H9 (cell line): Measurements from ENCODE around the gene POC1B. TPM values are rescaled to one million over a fixed set of nuclear protein-coding genes. Genes with fewer than 3 reads are reported as not detected.

Experiments used
- DNase-seq: peaks from one replicate; pipeline ENCODE4 v3.0.0-alpha.2; 2017
- H2AFZ ChIP-seq: one replicate; pipeline ENCODE4 v1.6.1; 2013; ENCODE audit warnings: mild to moderate bottlenecking, low read length, control low read depth, moderate library complexity
- H2AK5ac ChIP-seq: 2 replicates; pipeline ENCODE4 v1.6.1; 2013; ENCODE audit warnings: low read length, control low read depth, mixed read lengths; ENCODE audit not compliant: insufficient read length
- H2BK120ac ChIP-seq: one replicate; pipeline ENCODE4 v1.6.1; 2013; ENCODE audit warnings: low read depth, mild to moderate bottlenecking, low read length, control low read depth, inconsistent platforms; ENCODE audit not compliant: poor library complexity, severe bottlenecking
- H2BK12ac ChIP-seq: 2 replicates; pipeline ENCODE4 v1.6.1; 2013; ENCODE audit warnings: low read length, control low read depth, mixed read lengths, low read depth; ENCODE audit not compliant: insufficient read length
- H2BK15ac ChIP-seq: 2 replicates; pipeline ENCODE4 v1.6.1; 2013; ENCODE audit warnings: low read depth, low read length, control low read depth
- H2BK20ac ChIP-seq: one replicate; pipeline ENCODE4 v1.6.1; 2013; ENCODE audit warnings: low read depth, mild to moderate bottlenecking, low read length, control low read depth, inconsistent platforms; ENCODE audit not compliant: poor library complexity, severe bottlenecking
- H2BK5ac ChIP-seq: 2 replicates; pipeline ENCODE4 v1.6.1; 2013; ENCODE audit warnings: low read length, control low read depth, mixed read lengths; ENCODE audit not compliant: insufficient read length
- H3K14ac ChIP-seq: 2 replicates; pipeline ENCODE4 v1.6.1; 2013; ENCODE audit warnings: low read length, control low read depth; ENCODE audit not compliant: insufficient read depth
- H3K18ac ChIP-seq: 2 replicates; pipeline ENCODE4 v1.6.1; 2013; ENCODE audit warnings: low read depth, mild to moderate bottlenecking, mixed read lengths, low read length, control low read depth; ENCODE audit not compliant: insufficient read length
- H3K23ac ChIP-seq: 2 replicates; pipeline ENCODE4 v1.6.1; 2013; ENCODE audit warnings: low read length, control low read depth, mixed read lengths, low read depth; ENCODE audit not compliant: insufficient read length
- H3K23me2 ChIP-seq: 2 replicates; pipeline ENCODE4 v1.6.1; 2013; ENCODE audit warnings: low read depth, mild to moderate bottlenecking, mixed read lengths, low read length, control low read depth; ENCODE audit not compliant: insufficient read length, poor library complexity, severe bottlenecking
- H3K27ac ChIP-seq: 2 replicates; pipeline ENCODE4 v1.5.1; 2013; ENCODE audit warnings: low read length, control low read depth, mixed read lengths, low read depth; ENCODE audit not compliant: insufficient read length
- H3K27me3 ChIP-seq: 2 replicates; pipeline ENCODE4 v1.6.1; 2013; ENCODE audit warnings: low read length, control low read depth, inconsistent platforms; ENCODE audit not compliant: insufficient read depth
- H3K4ac ChIP-seq: 2 replicates; pipeline ENCODE4 v1.6.1; 2013; ENCODE audit warnings: low read depth, mild to moderate bottlenecking, control low read depth, inconsistent platforms, low read length, moderate library complexity
- H3K4me1 ChIP-seq: 2 replicates; pipeline ENCODE4 v1.6.1; 2013; ENCODE audit warnings: low read length, control low read depth, inconsistent platforms; ENCODE audit not compliant: insufficient read depth
- H3K4me2 ChIP-seq: 2 replicates; pipeline ENCODE4 v1.6.1; 2013; ENCODE audit warnings: low read length, control low read depth, mixed read lengths; ENCODE audit not compliant: insufficient read length, insufficient read depth
- H3K56ac ChIP-seq: 2 replicates; pipeline ENCODE4 v1.6.1; 2013; ENCODE audit warnings: low read depth, mild to moderate bottlenecking, mixed read lengths, low read length, control low read depth; ENCODE audit not compliant: insufficient read length
- H3K79me1 ChIP-seq: 2 replicates; pipeline ENCODE4 v1.6.1; 2013; ENCODE audit warnings: low read depth, mild to moderate bottlenecking, moderate library complexity, low read length, control low read depth, inconsistent platforms; ENCODE audit not compliant: insufficient read depth, poor library complexity, severe bottlenecking
- H3K79me2 ChIP-seq: 2 replicates; pipeline ENCODE4 v1.6.1; 2013; ENCODE audit warnings: low read length, control low read depth, inconsistent platforms; ENCODE audit not compliant: insufficient read depth
- H3K9ac ChIP-seq: 2 replicates; pipeline ENCODE4 v1.6.1; 2013; ENCODE audit warnings: low read length, control low read depth, mixed read lengths; ENCODE audit not compliant: insufficient read length; ENCODE audit errors: extremely low read depth
- H3K9me3 ChIP-seq: one replicate; pipeline ENCODE4 v1.6.1; 2013; ENCODE audit warnings: low read depth, low read length, inconsistent platforms; ENCODE audit not compliant: control insufficient read depth
- H3T11ph ChIP-seq: one replicate; pipeline ENCODE4 v1.6.1; 2013; ENCODE audit warnings: mild to moderate bottlenecking, low read length, control low read depth, inconsistent platforms
- H4K20me1 ChIP-seq: one replicate; pipeline ENCODE4 v1.6.1; 2013; ENCODE audit not compliant: control insufficient read depth, insufficient read length, insufficient read depth
- H4K5ac ChIP-seq: 2 replicates; pipeline ENCODE4 v1.6.1; 2013; ENCODE audit warnings: low read depth, mild to moderate bottlenecking, mixed read lengths, low read length, control low read depth; ENCODE audit not compliant: insufficient read length
- H4K8ac ChIP-seq: replicated peaks from 2 replicates; pipeline ENCODE4 v1.6.1; 2013; ENCODE audit warnings: low read length, control low read depth, mixed read lengths, low read depth; ENCODE audit not compliant: insufficient read length
- H4K91ac ChIP-seq: 2 replicates; pipeline ENCODE4 v1.6.1; 2013; ENCODE audit warnings: low read depth, mild to moderate bottlenecking, moderate library complexity, mixed read lengths, low read length, control low read depth; ENCODE audit not compliant: insufficient read length
- H3K27ac Mint-ChIP-seq, 3 experiments: 2 replicates in 2 of 3; 3 replicates in 1 of 3; pipeline ENCODE4 v1.8.0; 2020 to 2021; ENCODE audit warnings: mixed read lengths in 3 of 3, mild to moderate bottlenecking in 1 of 3, moderate library complexity in 1 of 3
- H3K27me3 Mint-ChIP-seq: 2 replicates; pipeline ENCODE4 v1.8.0; 2021; ENCODE audit warnings: low read depth, mild to moderate bottlenecking, moderate library complexity, mixed read lengths
- H3K36me3 Mint-ChIP-seq, 3 experiments: 2 replicates in 2 of 3; 3 replicates in 1 of 3; pipeline ENCODE4 v1.8.0; 2020 to 2021; ENCODE audit warnings: low read depth in 3 of 3, mixed read lengths in 3 of 3; ENCODE audit not compliant: insufficient read depth in 1 of 3
- H3K4me1 Mint-ChIP-seq, 2 experiments: 2 replicates each; pipeline ENCODE4 v1.8.0; 2020; ENCODE audit warnings: mixed read lengths in 2 of 2
- H3K4me3 Mint-ChIP-seq, 2 experiments: 2 replicates in 1 of 2; 3 replicates in 1 of 2; pipeline ENCODE4 v1.8.0; 2020 to 2021; ENCODE audit warnings: mild to moderate bottlenecking in 2 of 2, mixed read lengths in 2 of 2, moderate library complexity in 1 of 2
- H3K9me3 Mint-ChIP-seq, 2 experiments: 2 replicates in 1 of 2; 3 replicates in 1 of 2; pipeline ENCODE4 v1.8.0; 2020; ENCODE audit warnings: mild to moderate bottlenecking in 2 of 2, mixed read lengths in 2 of 2, moderate library complexity in 1 of 2
- CTCF ChIP-seq: fragments of 200-600 bp; sonication (generic); conservative IDR thresholded peaks from 3 replicates; pipeline ENCODE4 v1.8.0; 2021; ENCODE audit warnings: antibody characterized with exemption, mild to moderate bottlenecking
- WGBS: extraction: QIAGEN DNeasy Blood & Tissue Kit; methylation state at CpG from one replicate; pipeline ENCODE4 v1.1.7; 2013; ENCODE audit warnings: missing lambda C conversion rate, low lambda C conversion rate, mixed read lengths; ENCODE audit not compliant: insufficient read length; ENCODE audit errors: extremely low coverage; 5-methylcytosine and 5-hydroxymethylcytosine counted together
- total RNA-seq: library from RNA; stranded (reverse); gene quantifications from 2 replicates; pipeline ENCODE4 v1.2.1, GENCODE V29; 2021

Gene POC1B
- total RNA-seq, 1 experiment from 2014 or later: 12.5 TPM

- Histone ChIP-seq H3K79me2 (no peaks in the 10 kb centered on the region), H3K14ac (no peak overlapping the region), H3K23ac (no peak overlapping the region), H2BK20ac (no peak overlapping the region), H3K4me2 (no peak overlapping the region), H2AFZ (no peak overlapping the region), H4K8ac (no peak overlapping the region), H2BK15ac (no peak overlapping the region), H3K18ac (no peak overlapping the region), H2BK12ac (no peak overlapping the region), H3K79me1 (no peaks in the 10 kb centered on the region), H3K56ac (no peak overlapping the region), H3T11ph (no peak overlapping the region), H3K4me1 (no peaks in the 10 kb centered on the region), H3K27ac (no peak overlapping the region), H3K4ac (no peak overlapping the region), H3K23me2 (no peaks in the 10 kb centered on the region), H4K91ac (no peak overlapping the region), H3K27me3 (no peaks in the 10 kb centered on the region), H2BK120ac (no peak overlapping the region), H3K9me3 (no peaks in the 10 kb centered on the region), H2AK5ac (no peak overlapping the region), H4K20me1 (no peaks in the 10 kb centered on the region), H2BK5ac (no peak overlapping the region), H4K5ac (no peak overlapping the region), H3K9ac (no peak overlapping the region)
- H3K4me3 Mint-ChIP-seq: no peak overlapping the region
- H3K27me3 Mint-ChIP-seq: peaks cover 2% of the 10 kb centered on the region
- no peak for TF ChIP-seq CTCF
- no CpG with 5 or more reads among the region's 5 CpGs for WGBS
- peaks cover 11 to 12% of the 10 kb centered on the region in 2 experiments for H3K4me1 Mint-ChIP-seq
- H3K27ac Mint-ChIP-seq: no peak overlapping the region; a peak in 1 of 7 replicates
- no peaks in the 10 kb centered on the region for H3K36me3 Mint-ChIP-seq
- H3K9me3 Mint-ChIP-seq: no peaks in the 10 kb centered on the region
- no peak for DNase-seq
Observed at GRCh38 chr12:89539426-89540223, 13.8 kb upstream of the POC1B start.
